HG03342 (cell line): ENCODE data around the gene OPA1.

Source experiments
- ATAC-seq: cut with Tn5 transposase; IDR thresholded peaks from one replicate; pipeline ENCODE4 v1.9.1; 2021; ENCODE audit warnings: mild to moderate bottlenecking, moderate library complexity; ENCODE audit not compliant: unreplicated experiment

Gene OPA1

DNA sequence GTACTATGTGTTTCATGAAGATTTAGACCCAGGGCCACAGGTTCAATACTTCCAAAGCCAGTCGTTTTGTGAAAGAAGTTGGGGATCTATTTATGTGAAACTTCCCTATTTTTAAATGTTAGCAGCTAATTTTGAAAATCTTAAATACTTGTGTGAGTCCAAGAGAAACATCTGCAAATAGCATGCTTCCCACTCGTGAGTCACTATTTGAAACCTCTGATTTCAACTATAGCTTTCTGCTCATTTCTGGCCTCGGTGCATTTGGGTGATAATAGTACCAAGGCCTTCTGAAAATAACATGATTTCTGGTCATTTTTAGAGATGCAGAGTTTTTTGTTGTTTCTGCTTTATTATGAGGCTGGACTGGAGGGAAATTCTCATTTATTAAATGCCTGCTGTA lies 110.0 kb downstream of the OPA1 start:
- ATAC-seq = no peak

DNA sequence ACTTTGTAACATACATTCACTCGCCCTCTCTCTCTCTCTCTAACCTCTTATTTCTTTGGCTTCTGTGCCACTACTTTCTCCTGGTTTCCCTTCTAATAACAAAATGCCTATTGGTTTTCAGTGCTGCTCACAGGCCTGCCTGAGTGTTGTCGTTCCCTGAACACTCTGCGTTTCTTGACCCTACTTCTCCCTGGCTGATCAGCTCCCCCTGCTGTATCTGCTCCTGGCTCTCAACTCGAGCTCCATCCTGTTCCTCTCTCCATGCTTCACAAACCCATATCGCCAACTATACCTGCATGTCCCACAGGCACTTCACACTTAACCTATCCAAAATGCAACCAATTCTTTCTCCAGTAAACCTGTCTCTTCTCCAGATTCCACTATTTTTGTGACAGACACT lies 111.4 kb downstream of the OPA1 start:
- ATAC-seq = no peak

DNA sequence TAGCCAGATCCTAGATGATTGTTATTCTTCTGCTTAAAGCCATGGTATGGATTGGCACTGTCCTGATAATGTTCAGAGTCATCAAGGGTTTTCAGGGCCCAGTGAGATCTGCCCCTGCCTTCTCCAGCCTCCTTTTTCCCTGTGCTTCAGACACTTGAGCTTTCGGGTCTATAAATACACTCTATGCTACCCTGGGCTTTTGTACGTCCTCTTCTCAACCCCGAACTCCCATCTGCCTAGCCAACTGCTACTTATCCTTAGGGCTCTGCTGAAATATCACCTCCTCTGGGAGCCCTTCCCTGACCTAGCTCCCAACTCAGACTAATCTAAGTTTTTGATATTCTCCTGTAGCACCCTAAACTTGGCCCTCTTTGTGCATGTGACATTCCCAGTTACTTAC lies 115.3 kb downstream of the OPA1 start:
- ATAC-seq = no peak

DNA sequence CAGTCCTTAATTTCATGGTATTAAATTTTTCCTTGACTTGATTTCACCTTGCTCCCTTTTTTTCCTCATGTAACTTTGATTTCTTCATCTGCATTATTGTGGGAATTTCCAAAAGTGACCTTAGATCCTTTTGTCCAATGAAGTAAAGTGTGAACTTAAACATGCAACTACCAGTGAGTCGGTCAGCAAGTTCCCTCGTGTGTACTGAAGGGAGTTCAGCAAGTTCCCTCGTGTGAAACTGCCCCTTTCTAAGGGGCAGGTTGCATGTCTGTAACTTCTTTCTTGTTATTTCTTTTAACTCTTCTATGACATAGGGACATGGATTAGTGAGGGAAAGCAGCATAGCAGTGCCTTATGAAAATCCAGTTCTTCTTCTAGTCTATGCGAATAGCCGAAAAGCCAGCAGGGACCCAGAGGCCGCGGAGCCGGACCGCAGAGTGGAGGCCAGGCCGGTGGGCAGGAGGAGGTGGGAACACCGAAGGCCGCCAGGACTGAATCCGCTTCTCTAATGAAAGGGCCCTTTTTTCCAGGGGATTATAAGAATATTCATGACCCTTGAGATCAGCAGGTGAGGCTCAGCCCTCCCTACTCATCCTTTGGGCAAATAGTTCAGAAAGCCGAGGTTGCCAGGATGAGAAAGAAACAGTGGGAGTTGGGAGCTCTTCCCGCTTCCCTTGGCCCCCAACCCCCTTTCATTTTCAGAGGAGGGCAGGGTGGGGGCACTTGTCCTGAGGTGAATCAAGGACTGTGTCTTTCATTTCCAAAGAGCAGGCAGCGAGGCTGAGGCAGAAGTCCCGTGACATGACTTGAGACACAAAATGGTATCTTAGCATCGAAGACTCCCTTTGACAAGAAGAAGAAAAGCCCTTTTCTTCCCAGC lies 117.5 kb downstream of the OPA1 start:
- no peak for ATAC-seq

DNA sequence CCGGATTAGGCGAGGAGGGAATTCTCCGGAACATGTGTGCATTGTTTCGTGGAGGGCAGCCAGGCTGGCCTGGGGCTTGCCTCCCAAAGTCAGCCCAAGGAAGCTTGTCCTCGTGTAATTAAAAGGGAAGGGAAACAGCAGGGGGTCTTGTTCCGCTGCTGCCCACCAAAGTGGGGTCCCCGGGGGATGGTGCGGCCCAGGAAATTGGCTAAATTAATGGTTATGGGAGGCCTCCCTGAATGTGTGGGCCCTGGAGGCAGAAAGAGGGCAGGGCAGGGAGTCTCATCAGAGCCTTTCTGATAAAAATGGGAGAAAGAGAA lies 118.1 kb downstream of the OPA1 start:
- no peak for ATAC-seq

DNA sequence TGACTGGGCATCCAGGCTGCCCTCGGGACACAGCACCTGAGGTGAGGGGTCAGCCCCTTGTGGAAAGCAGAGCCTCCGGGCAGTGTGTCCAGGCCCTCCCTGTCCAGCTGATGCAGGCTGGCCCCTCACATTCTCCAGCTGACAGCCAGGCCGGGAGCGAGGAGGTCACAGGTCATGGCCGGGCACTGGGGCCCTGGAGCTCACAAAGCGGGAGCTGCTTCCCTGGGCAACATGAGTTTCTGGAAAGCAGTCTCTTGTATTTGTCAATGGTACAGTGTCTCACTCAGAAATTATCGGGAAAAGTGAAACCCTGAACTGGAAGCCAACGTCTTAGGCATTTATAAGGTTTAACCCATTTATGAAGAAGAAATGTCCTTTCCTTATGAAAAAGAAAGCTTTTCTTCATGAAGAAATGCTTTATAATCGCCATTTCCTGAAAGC lies 118.5 kb downstream of the OPA1 start:
- no peak for ATAC-seq

DNA sequence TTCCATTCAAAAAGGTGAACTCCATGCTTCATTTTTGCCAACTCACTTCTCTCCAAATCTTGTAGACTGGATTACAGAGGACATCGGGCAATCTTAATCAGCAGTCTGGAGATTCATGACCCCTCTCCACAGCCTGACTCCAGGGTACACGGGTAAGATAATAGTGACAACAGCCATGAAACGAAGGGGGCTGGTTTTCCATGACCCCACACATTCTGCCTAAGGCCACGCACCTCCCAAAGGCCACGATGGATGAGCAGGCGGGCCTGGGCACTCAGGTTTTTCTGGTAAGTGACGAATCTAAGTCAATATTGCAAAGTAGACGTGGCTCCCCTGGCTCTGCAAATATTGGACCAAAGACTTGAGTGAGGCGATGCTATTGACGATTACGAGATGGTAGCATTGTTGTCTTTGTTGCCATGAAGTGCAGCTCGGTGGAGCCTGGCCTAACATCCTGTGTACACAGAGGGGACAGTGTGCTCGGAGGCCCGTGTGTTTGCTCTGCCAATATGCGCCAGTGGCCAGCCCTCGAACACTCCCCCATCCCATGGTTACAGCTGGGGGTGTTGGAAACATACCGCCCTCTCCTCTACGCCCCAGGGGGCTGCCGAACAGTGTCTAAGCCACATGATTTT lies 119.1 kb downstream of the OPA1 start:
- no peak for ATAC-seq

DNA sequence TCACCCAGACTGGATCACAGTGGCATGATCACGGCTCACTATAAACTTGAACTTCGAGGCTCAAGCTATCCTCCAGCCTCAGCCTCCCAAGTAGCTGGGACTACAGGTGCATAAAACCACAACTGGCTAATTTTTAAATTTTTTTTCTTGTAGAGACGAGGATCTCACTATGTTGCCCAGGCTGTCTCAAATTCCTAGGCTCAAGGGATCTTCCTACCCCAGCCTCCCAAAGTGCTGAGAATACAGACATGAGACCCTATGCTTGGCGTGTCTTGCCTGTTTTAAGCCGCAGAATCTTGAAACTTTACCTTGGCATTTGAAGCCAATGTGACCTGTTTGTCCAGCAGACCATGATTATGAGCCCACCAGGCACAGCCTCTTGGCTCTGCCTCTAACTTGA lies 119.9 kb downstream of the OPA1 start:
- ATAC-seq = no peak

DNA sequence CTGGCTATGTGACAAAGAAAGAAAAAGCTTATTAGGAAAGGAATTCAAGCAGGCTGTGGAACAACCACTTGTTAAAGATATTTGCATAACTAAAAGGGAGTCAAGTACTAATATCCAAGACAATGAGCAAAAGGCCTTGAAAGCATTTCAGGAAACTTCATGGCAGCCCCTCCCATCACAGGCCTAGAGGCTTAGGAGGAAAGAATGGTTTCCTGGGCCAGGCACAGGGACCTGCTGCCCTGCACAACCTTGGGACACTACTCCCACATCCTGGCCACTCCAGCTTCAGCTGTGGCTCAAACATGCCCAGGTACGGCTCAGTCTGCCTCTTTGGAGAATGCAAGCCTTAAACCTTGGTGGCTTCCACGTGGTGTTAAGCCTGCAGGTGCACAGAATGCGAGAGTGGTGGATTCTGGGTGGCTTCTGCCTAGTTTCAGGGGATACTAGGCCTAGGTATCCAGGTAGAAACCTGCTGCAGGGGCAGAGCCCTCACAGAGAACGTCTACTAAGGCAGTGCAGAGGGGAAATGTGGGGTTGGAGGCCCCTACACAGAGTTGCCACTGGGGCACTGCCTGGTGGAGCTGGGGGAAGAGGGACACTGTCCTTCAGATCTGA lies 121.6 kb downstream of the OPA1 start:
- no peak for ATAC-seq

DNA sequence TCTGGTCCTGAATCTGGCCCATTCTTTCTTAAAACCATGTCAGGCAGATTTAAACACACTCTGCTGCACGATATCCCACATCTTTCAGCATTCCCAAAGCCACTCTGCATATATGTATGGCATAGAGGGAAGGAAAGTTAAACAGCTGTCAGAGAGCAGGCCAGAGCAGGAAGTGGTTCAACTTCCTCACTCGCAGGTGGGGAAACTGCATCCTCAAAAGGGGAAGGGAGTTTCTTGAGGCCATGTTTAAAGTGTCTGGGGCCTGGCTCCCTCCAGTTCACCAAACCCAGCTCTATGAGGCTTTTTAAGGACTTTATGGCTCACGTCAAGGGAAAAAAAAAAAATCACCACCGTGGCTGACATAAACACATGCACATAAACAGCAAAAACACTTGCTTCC lies 123.1 kb downstream of the OPA1 start:
- no peak for ATAC-seq

DNA sequence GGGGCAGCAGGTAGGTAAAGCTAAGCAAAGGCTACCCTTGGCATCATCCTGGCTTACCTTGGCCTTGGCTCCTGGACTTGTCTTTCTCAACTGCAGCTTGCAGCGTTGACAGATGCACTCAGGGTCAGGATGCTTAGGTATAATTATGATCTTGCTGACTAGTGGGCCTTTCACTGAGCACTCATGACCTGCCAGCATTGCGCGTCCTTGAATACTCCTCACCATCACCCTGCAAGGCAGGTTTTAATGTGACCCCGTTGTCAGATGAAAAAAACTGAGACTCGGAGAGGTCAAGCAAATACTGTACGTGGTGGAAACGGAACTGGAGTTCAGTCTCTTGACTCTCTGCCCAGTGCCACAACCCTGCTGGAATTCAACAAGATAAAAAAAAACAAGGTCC lies 126.7 kb downstream of the OPA1 start:
- ATAC-seq = no peak

DNA sequence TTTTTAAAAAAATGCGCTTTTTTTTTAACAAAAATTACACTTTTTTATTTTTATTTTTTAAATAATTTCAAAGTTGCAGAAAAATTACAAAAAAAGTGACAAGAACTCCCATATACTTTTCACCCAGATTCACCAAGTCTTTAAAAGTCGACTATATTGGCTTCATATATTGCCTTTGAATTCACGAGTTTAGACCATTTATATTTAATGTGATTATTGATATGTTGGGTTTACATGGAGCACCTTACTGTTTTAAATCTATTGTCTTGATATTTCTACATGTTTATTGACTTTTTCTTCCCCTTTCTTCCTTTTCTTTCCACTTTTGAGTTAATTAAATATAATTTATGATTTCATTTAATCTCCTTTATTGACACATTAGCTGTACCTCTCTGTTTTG lies 127.2 kb downstream of the OPA1 start:
- no peak for ATAC-seq

DNA sequence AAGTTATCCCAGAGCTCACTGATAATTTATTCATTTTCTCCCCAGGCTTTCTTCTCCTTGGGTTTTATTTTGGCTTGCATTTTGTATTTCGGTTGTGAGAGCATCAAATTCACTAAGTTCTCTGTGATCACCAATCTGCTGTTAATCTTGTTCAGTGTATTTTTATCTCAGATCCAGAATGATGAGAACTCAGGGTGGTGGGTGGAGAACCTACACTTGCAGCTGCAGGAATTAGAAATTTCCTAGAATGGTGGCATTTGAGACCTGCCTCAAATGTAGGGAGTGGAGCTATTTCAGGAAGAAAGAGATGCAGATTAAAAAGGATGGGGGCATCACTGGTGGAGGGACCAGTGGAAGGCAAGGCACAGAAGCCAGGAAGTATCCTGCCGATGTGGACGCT lies 129.6 kb downstream of the OPA1 start:
- no peak for ATAC-seq

DNA sequence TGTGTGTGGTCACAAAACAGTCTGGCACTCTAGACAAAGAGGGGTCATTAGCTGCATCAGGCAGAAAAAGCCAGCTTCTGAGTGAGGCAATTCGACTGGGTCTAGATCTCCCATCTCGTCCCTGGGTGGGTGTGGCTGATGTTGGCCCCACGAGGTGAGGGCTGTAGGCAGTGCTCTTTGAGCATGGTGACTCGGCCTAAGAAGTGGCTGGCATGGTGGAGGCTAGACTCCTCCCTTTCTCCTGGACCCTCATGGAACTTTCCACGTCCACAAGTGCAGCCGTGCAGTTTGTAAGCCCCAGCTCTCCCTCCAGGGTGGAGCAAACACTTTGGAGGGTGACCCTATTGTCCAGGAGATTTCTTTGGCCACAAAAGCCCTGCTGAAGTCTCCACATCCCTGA lies 134.1 kb downstream of the OPA1 start:
- no peak for ATAC-seq

DNA sequence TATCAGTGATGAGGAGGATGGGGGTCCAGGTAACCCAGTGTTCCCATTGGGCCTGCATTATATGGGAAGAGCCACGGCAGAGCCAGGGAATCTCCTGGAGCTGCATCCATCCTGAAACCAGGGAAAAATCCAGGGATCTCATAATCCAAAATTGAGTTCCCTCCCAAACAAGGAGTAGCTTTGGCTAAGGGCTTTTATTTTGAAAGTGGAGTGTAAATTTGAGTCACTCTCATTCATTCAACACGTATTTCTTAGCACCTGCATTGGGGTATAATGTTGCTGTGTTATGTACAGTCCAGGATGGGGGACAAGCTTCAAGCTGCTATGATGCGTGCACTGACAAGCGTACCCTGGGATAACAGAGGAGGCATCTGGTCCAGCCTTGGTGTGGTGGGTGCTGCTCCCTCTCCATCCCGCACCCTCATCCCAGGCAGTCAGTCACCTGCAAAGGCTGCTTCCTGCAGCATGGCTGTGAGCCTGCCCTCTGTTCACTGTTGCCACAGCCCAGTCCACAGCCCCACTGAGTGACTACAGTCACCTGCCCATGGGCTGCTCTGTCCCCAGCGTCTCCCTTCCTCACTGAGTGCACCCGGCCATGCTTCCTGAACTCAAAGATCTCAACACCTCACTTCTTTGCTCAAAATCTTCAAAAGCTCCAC lies 135.6 kb downstream of the OPA1 start:
- no peak for ATAC-seq

DNA sequence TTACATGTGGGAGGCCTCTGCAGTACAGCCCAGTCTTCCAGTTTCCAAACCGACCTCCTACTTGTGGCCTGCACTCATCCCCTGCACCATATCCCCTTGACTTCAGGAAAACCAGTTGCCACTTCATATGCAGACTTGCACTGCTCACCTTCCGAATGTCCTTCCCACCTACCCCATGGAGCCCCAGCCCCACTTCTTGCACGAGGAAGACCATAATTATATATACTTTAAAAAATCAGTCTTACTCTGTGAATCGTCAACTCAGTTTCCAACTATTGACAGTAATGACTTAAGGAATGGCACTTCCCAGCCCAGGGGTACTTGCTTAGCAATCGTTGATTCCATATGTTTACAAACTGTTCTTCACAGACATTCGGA lies 136.1 kb downstream of the OPA1 start:
- no peak for ATAC-seq

DNA sequence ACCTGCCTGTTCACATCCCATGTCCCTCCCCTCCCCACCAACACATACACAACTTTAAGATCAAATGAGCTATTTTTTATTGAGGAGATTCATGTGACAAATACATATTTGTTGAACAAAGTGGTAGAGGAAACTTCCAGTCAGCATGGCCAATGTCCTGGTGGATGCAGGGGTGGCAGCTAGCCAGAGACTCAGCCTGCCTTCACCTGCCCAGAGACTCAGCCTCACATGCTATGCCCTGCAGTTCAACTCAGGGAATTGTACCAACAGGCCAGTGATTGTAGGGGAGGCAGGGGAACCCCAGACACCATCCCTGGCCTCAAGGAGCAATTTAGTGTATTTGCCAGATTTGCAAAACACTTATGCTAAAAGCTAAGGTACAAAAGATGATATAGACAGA lies 136.6 kb downstream of the OPA1 start:
- no peak for ATAC-seq

DNA sequence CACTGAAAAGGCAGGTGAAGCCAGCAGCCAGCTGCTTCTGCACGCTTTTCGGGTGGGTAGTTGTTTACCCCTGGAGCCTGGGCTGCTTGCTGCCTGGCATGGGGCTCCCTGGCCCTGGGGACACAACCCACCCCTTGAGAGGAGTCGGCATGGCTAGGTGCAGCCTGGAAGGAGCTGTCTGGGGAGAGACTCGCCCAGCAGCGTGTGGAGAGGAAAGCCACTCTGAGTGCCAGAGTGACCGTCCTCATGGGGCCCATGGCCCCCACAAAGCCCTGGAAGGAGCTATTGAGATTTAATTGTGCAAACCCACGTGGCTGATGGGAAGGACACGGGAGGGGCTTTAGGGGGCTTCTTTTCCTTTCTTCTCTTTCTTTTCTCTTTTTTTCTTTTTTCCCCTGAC lies 137.5 kb downstream of the OPA1 start:
- ATAC-seq = no peak

DNA sequence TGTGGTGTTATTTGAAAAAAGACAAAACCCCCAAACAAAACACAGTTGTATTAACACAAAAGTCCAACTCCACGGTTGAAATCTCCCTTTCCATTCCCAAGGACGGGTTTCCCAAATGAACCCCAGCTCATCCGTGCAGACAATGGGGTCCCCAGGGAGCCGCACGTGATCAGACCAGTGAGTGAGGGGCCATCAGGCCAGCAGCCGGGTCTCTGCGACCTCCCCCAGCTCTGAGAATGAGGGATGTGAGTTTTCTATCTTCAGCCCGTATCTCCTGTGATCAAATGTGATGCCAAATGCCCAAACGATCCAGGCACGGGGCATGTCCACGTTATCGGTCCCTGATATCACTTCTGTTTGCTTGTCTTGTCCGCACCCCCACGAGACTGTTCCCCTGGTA lies 138.0 kb downstream of the OPA1 start:
- ATAC-seq = no peak

DNA sequence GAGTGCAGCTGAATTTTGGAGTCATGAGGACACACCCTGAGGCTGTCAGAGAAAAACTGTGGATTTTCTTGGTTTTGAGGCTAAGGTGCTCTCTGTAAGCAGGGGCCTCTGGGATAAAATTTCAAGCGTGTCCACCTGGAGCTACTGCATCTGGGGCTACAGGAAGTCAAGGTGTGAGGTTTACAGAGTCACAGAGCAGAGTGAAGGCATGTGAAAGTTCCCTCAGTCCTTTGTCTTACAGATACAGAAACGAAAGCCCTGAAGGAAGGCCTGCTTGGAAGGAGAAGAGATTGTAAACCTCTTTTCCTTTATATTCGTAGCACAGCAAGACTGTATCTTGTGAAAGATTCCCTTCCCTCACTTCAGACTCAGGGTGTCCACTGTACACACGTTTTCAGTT lies 138.6 kb downstream of the OPA1 start:
- ATAC-seq = no peak

DNA sequence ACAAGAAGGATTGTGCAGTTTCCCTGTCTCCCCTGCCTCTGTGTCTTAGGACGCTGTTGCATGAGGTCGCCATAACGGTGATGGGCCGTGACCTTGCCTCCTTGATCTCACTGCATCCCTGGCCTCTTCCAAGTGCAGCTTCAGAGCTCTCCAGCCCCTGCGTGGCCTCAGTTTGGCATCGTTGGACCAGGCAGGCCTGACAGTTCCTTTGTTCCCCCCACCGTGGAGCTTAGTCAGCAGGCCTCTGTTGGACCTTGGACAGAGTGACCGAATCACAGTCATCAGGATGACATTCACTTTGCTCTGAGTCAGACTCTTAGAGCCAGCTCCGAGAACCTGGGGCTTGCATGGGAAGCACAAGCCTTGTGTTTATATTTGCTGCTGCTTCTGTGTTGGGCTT lies 139.4 kb downstream of the OPA1 start:
- no peak for ATAC-seq

DNA sequence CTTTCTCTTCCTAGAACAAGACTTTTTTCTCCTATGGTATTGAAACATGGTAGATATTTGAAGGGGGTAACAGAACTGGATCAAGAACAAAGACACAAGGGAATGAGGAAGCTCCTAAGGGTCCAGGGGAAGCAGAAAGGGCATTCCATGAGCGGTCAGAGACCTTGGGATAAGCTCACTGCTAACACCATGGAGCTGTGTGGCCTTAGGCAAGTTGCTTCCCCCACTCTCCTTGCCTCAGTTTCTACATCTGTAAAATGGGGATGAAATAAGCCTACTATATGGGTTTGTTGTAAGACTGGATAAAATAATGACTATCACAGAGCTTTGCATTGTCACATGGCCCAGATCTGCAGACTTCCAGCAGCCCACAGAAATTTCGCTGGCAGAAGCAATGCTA lies 139.8 kb downstream of the OPA1 start:
- ATAC-seq = no peak
